ENCODE measurements around the gene DNAH11. TPM values are rescaled to one million over a fixed set of nuclear protein-coding genes. Genes with fewer than 3 reads are reported as not detected.

The DNAH11 gene
- polyA plus RNA-seq, 1 donor from 2014 or later, result 0.16 TPM

GRCh38 chr7:21946222-21946709 lies 403.4 kb downstream of the DNAH11 start:
- Histone ChIP-seq H3K9me3 (ENCODE audit: low read length) (no peaks in the 10 kb centered on the region), H3K79me2 (replicated peaks; ENCODE audit: insufficient read depth, low read length) (no peaks in the 10 kb centered on the region), H3F3A (ENCODE audit: insufficient read depth, low read length, poor library complexity, severe bottlenecking) (peaks cover 3% of the 10 kb centered on the region), H3K9ac (ENCODE audit: low read length) (no peak overlapping the region), H3K36me3 (ENCODE audit: insufficient read depth, low read length) (no peaks in the 10 kb centered on the region), H3K4me3 (ENCODE audit: low read length) (peak overlapping the region; percentile 85), H3K4me2 (ENCODE audit: low read length) (peak overlapping the region; percentile 53), H3K27me3 (ENCODE audit: insufficient read depth, low read depth, low read length) (peaks cover 16% of the 10 kb centered on the region), H3K9me2 (ENCODE audit: insufficient read depth, low read length) (no peaks in the 10 kb centered on the region), H4K20me1 (ENCODE audit: insufficient read depth) (no peaks in the 10 kb centered on the region), H3K27ac (ENCODE audit: low read length) (no peak overlapping the region), H2AFZ (ENCODE audit: low read depth, low read length) (no peak overlapping the region)
- TF ChIP-seq TAF1 (IDR thresholded peaks at IDR 0.05; ENCODE audit: low read depth) (no peak), POLR2AphosphoS5 (IDR thresholded peaks at IDR 0.05) (no peak), EP300 (conservative IDR thresholded peaks at IDR 0.05; ENCODE audit: poor library complexity, severe bottlenecking) (no peak), SMC3 (conservative IDR thresholded peaks at IDR 0.05; ENCODE audit: poor library complexity) (no peak), EZH2 (IDR thresholded peaks at IDR 0.05; ENCODE audit: borderline replicate concordance, insufficient read depth, low read length, poor library complexity, severe bottlenecking) (no peak), RAD21 (conservative IDR thresholded peaks at IDR 0.05) (no peak), CTCF (IDR thresholded peaks at IDR 0.05; ENCODE audit: poor library complexity, severe bottlenecking) (no peak), MXI1 (conservative IDR thresholded peaks at IDR 0.05; ENCODE audit: poor library complexity, severe bottlenecking) (no peak), REST (IDR thresholded peaks at IDR 0.05; ENCODE audit: borderline replicate concordance) (no peak)

- H3K9me3 ChIP-seq (ENCODE audit: low read length), result no peaks in the 10 kb centered on the region
- H3F3A ChIP-seq (ENCODE audit: insufficient read depth, low read length, poor library complexity, severe bottlenecking), result peaks cover 3% of the 10 kb centered on the region
- H3K27me3 ChIP-seq (ENCODE audit: insufficient read depth, low read depth, low read length), result peaks cover 16% of the 10 kb centered on the region
- H3K27ac ChIP-seq (ENCODE audit: low read length), result no peak overlapping the region
- H2AFZ ChIP-seq (ENCODE audit: low read depth, low read length), result no peak overlapping the region
- no peaks in the 10 kb centered on the region for H3K9me2 ChIP-seq (ENCODE audit: insufficient read depth, low read length)
- no peak overlapping the region for H3K4me3 ChIP-seq (ENCODE audit: low read length)
- no peak overlapping the region for H3K4me2 ChIP-seq (ENCODE audit: low read length)
- no peak overlapping the region for H3K9ac ChIP-seq (ENCODE audit: low read length)
- H3K36me3 ChIP-seq (ENCODE audit: insufficient read depth, low read length), result no peaks in the 10 kb centered on the region
- no peaks in the 10 kb centered on the region for H4K20me1 ChIP-seq (ENCODE audit: insufficient read depth)
- TF ChIP-seq CTCF (IDR thresholded peaks at IDR 0.05; ENCODE audit: poor library complexity, severe bottlenecking) (no peak), SMC3 (conservative IDR thresholded peaks at IDR 0.05; ENCODE audit: poor library complexity) (no peak), REST (IDR thresholded peaks at IDR 0.05; ENCODE audit: borderline replicate concordance) (no peak), RAD21 (conservative IDR thresholded peaks at IDR 0.05) (no peak), TAF1 (IDR thresholded peaks at IDR 0.05; ENCODE audit: low read depth) (no peak), EZH2 (IDR thresholded peaks at IDR 0.05; ENCODE audit: borderline replicate concordance, insufficient read depth, low read length, poor library complexity, severe bottlenecking) (no peak), POLR2AphosphoS5 (IDR thresholded peaks at IDR 0.05) (no peak)
- H3K79me2 ChIP-seq (replicated peaks; ENCODE audit: insufficient read depth, low read length), result no peaks in the 10 kb centered on the region
Observed at GRCh38 chr7:21947056-21947455, 404.2 kb downstream of the DNAH11 start.

All from neural cell (in vitro differentiated cells).